Fibroblast of pulmonary artery (primary cell): ENCODE results near the gene POLR1E.

ENCODE experiments used
- DNase-seq: peaks from one replicate; pipeline ENCODE4 v3.0.0-alpha.2; 2010; ENCODE audit warnings: low read depth
- H3K4me3 ChIP-seq: replicated peaks from 2 replicates; pipeline ENCODE4 v1.5.1; 2011; ENCODE audit warnings: low read depth, mild to moderate bottlenecking, control low read depth, low read length, moderate library complexity
- TF ChIP-seq, protein P1 (sequence below): IDR thresholded peaks from 2 replicates; pipeline ENCODE4 v1.5.1; 2011; ENCODE audit warnings: mild to moderate bottlenecking, control low read depth, low read length, inconsistent platforms; ENCODE audit errors: missing control alignments

The POLR1E gene, protein sequence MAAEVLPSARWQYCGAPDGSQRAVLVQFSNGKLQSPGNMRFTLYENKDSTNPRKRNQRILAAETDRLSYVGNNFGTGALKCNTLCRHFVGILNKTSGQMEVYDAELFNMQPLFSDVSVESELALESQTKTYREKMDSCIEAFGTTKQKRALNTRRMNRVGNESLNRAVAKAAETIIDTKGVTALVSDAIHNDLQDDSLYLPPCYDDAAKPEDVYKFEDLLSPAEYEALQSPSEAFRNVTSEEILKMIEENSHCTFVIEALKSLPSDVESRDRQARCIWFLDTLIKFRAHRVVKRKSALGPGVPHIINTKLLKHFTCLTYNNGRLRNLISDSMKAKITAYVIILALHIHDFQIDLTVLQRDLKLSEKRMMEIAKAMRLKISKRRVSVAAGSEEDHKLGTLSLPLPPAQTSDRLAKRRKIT

DNA sequence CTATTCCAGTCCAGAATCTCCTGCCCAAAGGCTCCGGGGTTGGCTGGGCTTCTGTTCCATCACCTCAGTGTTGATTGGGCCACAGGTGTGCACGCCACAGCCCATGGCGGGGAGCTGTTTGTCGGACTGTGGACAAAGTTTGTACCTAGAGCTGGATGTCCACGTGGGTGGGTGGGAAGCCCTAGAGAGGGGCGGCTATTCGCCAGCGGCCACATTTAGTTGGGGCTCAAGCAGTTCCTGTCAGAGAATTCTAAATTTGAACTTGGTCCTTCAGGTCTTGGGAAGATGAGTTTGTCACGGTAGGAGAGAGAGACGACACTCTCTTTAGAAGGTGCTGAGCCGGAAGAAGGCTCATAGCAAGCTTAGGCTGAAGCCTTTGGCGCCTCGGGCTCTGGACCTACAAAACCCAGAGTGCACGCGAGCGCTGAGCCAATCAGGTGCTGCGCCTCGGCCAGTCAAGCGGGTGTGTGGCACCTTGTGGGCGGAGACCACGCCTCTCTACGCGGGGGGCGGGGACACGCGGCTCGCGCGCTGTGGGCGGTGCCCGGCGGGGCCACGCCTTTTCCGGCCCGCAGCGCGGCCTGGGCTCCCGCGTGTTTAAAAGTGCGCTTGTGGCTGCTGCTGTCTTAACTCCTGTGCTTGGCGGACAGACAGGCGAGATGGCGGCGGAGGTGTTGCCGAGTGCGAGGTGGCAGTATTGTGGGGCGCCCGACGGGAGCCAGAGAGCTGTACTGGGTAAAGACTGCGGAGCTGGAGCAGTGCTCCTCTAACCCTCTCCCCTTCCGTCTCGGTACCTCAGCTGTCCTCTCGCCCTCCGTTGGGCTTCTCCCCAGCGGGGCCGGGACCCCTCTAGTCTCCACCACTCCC, at the start of gene POLR1E:
Gene POLR1E, plus strand, starts transcription at position 560 of the 867 bp plus-strand sequence. Its CDS starts 100 bp downstream, at position 660.
- peak within 1 kb of the TSS; percentile 78 for H3K4me3 ChIP-seq
- TF ChIP-seq, protein P1, sequence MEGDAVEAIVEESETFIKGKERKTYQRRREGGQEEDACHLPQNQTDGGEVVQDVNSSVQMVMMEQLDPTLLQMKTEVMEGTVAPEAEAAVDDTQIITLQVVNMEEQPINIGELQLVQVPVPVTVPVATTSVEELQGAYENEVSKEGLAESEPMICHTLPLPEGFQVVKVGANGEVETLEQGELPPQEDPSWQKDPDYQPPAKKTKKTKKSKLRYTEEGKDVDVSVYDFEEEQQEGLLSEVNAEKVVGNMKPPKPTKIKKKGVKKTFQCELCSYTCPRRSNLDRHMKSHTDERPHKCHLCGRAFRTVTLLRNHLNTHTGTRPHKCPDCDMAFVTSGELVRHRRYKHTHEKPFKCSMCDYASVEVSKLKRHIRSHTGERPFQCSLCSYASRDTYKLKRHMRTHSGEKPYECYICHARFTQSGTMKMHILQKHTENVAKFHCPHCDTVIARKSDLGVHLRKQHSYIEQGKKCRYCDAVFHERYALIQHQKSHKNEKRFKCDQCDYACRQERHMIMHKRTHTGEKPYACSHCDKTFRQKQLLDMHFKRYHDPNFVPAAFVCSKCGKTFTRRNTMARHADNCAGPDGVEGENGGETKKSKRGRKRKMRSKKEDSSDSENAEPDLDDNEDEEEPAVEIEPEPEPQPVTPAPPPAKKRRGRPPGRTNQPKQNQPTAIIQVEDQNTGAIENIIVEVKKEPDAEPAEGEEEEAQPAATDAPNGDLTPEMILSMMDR, result no peak
- peak; percentile 91 for DNase-seq

DNA sequence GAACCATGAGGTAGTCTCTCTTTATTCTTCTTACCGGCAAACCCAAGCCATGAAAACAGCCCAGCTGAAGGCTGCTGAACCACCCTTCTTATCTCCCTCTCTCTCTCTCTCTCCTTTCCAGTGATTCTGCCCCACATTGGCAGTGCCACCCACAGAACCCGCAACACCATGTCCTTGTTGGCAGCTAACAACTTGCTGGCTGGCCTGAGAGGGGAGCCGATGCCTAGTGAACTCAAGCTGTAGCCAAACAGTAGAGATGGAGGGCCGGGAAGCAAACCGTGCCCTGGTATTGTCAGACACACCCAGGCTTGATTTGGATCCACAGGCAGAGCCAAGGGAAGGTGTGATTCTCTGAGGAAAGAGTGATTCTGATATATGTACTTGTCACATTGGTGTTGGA, 49.2 kb upstream of the POLR1E start:
- TF ChIP-seq, protein P1, result no peak
- H3K4me3 ChIP-seq, result no peak overlapping the region
- DNase-seq, result no peak

DNA sequence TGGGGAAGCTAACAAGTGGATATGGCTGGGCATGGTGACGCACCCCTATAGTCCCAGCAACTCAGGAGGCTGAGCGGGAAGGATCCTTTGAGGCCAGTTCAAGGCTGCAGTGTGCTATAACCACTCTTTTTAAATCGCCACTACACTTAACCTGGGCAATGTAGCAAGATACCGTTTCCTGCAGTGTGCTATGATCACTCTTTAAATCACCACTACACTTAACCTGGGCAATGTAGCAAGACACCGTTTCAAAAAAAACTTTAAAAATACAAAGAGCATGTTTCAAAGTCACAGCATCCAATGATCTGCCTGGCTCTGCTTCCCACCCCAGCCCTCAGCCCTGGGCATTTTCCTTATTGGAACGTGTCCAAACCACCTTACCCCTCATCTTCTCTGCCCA, 48.7 kb upstream of the POLR1E start:
- TF ChIP-seq, protein P1, result no peak
- DNase-seq, result no peak
- H3K4me3 ChIP-seq, result no peak overlapping the region

DNA sequence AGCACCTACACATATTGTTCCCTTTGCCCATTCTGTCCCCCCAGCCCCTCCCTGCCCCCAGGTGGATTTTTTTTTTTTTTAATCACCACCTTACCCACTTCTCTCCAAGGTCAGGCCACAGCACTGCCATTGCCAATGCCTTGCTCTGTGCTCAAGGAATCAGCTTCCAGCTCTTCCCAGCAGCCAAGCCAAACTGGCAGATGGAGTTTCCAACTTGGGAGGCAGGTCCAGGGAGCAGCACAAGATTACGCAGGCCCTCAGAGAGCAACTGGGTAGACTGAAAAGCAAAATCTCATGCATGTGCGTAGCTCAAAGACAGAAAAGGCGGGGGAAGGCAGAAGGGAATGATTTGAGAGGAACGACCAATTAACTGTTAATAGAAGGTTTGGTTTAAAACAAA, 48.1 kb upstream of the POLR1E start:
- TF ChIP-seq, protein P1, result no peak
- H3K4me3 ChIP-seq, result no peak overlapping the region
- no peak for DNase-seq

DNA sequence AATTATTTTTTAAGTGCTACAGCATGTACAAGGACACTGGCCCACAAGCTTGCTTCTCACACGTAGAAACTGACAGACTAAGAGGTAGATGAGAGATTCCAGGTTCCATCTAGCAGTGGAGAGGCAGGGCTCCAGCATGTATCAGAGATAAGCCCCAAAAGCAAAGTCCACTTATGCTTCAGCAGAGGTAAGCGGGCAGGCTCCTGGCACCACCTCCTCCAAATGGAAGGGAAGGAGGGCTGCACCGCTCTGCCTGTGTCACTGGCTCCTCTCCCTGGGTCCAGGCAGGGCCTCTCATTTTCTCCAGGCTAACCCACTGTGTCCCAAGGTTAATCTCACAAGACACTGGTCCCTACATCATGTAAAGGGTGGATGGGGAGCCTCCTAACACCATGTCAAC, 47.4 kb upstream of the POLR1E start:
- H3K4me3 ChIP-seq, result no peak overlapping the region
- TF ChIP-seq, protein P1, result no peak
- DNase-seq, result no peak

DNA sequence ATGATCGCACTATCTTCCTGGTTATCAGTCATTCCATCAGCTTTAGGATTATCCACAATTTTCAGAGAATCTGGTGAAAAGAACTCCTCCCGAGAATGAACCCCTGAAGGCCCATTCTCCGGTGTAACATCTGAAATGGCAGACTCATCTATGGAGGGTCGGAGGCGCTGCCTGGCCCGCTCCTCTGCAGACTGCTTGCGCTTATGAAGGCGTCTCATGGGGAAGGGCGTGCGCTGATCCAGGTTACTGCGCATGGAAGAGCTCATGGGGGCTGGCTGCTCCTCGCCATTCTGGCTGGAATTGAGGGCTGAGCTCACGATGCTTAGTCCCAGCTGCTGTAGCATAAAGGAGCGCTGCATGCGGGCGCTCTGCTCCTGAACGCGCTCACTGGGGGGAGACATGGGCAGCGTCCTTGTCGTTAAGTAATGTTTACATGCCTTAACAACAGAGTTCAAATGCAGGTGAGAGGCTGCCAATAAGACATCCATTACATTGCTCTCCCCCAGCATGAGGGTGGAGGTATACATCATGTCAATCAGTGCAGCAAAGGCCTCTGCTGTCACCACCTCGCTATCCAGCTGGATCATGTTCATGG, 43.9 kb upstream of the POLR1E start:
- TF ChIP-seq, protein P1, result no peak
- H3K4me3 ChIP-seq, result no peak overlapping the region
- no peak for DNase-seq
